HG03060 (cell line): ENCODE results near the gene HOXC9.

Source experiments
- ATAC-seq: cut with Tn5 transposase; IDR thresholded peaks from one replicate; pipeline ENCODE4 v1.9.1; 2021; ENCODE audit warnings: low read depth, moderate number of reproducible peaks; ENCODE audit not compliant: unreplicated experiment

HOXC9 gene

DNA sequence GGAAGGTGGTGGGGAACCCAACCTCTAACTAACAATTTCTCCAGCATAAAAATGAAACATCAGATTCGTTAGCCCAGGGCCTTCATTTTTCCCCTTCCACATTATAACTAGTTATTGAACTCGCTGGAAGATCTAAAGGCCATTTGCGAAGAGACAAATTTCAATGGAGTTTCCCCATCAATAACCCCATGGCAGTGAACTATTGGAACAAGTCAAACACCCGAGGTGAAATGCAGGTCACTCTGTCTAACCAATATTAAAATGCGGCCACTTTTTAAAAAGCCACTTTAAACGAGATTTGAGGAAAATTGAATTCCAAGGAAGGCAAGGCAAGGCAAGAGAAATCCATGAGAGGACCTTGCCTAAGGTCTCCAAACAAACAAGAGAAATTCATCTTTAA is 49.1 kb downstream of the HOXC9 start:
- no peak for ATAC-seq

- no peak for ATAC-seq
These were observed 50.5 kb downstream of the HOXC9 start for GRCh38 chr12:54050482-54050810.

DNA sequence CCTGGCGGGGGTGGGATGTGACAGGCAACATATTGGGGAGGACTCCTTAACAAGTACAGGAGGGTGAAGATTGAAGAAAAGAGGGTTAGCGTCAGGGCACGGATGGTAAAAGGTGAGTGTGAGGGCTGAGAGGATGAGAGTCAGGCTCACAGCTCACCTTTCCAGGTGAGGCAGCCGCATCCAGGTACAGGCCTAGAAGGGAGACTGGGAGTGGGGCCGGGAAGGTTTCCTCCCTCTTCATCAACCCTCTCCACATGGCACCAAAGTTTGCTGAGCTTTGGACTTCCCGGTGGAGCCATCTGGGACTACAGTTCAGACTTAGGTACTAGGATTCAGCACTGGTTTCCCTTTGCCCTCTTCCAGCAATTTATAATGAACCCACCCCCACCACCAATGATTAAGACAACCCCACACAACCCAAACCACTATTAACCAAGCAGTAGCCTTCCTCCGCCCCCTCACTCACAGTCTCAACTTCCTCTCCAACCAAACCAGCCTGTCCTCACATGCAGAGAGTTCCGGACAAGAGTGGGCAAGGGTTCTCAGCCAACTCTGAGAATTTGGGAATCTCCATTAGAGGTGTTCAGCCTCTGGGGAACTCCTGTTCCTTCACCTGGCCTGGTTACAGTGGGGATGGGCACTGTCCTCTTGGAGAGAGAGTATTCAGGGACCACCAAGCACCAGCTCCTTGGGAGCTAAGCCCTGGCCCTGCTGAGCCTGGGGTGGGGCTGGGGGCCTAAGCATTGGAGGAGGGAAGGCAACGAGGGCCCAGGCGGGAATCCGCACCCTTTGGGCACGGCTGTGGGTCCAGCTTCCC is 51.3 kb downstream of the HOXC9 start:
- ATAC-seq = no peak

GRCh38 chr12:54051874-54052437 is 52.0 kb downstream of the HOXC9 start:
- ATAC-seq = no peak

GRCh38 chr12:54052438-54053002 is 52.6 kb downstream of the HOXC9 start:
- ATAC-seq = no peak
